Activated CD4-positive, alpha-beta T cell treated with anti-CD3 and anti-CD28 coated beads, Interleukin-2, Interleukin-6, amounts not matched to agents 100 ng/mL and 50 ng/mL, durations not matched to agents 16 hours and 8 hours (primary cell): ENCODE data around the gene DNAJC8.

Experiments used
- DNase-seq: peaks from one replicate; pipeline ENCODE4 v3.0.0-alpha.2; 2020

The DNAJC8 gene

DNA sequence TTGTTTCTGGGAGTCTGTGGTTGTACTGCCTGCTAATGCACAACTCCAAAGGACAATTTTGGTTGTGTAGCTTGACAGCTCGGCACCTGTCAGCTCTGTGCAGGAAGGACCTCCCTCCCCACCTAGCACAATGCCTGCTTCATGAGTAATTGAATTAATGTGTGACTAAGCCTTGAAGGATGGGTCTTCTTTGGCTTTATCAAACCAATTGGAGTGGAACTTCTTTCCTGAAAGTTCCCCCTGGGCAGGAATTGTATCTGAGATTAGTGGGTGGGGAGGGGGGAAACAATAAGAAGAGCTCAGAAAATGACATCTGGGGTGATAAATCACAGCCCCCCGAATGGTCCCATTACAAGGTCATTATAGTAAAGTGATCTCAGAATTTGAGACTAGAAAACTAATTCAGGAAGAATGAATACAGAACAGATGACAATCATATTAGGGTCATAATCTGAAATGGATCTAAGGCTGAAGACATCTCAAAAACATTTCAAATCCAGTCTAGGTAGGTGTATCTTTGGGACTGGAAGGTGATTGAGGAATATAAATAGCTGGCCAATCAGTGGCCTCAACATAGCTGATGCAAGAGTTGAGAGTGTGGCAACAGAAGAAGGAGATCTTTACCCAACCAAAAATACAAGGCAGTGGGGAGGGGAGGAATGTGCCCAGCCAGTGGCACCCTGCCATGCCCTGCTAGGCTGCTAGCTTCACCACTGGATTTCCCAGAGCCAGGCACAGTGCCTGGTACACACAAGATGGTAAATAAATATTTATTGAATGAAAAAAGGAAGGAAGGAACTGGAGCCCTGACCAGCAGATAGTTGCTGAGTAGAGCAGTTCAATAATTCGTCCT, 16.4 kb upstream of the DNAJC8 start:
- DNase-seq: peak; percentile 65

DNA sequence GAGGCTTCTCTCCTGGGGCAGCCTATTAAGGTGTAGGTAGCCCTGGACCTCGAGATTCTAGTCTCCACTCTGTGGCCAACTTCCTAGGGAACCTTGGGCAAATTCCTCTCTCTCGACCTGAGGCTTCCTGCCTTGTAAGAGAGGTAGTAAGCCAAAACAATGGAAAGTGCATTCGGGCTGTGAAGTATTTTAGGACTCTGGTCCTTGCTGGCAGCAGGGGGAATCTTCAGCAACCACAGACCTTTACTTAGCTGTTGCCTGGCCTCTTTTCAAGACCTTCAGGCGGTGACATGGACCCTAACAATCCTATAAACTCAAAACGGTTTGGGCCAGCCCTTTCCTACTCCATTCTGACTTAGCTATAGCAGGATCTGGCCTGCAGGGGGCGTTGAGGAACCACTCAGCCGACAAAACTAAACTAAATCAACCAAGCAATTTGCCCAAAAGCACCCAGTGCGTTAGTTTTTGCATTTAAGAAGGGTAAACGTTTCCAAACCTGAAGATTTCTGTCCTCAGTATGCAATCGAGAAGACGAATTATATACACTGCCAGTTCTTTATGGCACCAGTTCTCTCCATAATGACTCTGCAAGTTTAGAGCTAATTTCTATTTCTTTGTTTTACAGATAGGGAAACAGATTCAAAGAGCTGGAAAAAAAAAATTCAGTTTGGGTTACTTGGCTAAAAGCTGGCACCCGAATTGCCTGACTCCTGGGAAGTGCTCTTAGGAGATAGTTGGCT, 15.6 kb upstream of the DNAJC8 start:
- peak; percentile 90 for DNase-seq

GRCh38 chr1:28247612-28248272, 14.9 kb upstream of the DNAJC8 start:
- DNase-seq: no peak

GRCh38 chr1:28246427-28246832, 13.6 kb upstream of the DNAJC8 start:
- DNase-seq: peak; percentile 82

DNA sequence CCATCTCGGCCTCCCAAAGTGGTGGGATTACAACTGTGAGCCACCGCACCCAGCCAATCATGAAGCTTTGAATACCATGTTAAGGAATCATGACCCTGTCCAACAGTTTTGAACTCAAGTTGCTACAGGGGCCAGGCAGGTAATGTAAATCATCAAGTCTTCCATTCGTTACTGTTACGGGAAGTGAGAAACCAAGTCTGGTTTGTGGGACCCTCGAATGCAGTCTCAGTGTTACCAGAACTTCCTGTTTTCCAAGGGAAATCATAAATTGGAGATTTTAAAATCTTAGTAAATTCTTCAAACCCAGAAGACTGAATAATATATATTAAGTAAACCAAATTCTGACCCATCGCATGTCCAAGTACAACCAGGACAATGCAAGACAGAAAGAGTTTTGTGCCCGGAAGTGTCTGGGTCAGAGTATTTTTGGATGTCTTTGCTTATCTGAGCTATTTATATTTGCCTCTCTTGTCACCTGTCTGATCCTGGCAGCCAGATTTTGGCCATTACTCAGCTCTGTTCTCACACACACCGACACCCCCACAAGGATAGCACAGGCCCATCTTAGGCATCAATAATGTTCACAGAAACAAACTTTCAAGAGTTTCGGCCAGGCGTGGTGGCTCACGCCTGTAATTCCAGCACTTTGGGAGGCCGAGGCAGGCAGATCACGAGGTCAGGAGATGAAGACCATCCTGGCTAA, 11.9 kb upstream of the DNAJC8 start:
- DNase-seq: no peak

DNA sequence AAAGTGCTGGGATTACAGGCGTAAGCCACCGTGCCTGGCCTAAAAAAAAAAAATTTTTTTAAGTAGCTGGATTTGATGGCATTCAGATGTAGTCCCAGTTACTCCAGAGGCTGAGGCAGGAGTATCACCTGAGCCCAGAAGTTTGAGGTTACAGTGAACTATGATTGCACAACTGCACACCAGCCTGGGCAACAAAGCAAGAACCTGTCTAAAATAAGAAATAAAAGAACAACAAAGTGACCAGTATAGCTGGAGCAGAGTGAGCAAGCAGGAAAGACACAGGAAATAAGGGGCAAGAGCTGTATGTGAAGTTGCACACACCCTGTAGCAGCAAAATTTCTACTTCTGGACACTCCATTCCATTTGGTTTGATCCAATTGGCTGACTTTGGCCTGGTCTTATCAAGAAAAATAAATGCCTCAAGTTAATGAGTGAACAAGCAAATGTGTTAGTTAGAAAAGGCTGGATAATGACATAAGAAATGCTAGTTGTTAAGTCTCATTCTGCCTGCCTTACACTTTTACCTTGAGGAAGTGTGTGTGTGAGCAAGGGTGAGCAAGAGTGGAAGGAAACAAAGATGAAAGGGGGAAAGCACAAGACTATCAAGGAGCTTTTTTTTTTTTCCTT, 11.0 kb upstream of the DNAJC8 start:
- DNase-seq: no peak

DNA sequence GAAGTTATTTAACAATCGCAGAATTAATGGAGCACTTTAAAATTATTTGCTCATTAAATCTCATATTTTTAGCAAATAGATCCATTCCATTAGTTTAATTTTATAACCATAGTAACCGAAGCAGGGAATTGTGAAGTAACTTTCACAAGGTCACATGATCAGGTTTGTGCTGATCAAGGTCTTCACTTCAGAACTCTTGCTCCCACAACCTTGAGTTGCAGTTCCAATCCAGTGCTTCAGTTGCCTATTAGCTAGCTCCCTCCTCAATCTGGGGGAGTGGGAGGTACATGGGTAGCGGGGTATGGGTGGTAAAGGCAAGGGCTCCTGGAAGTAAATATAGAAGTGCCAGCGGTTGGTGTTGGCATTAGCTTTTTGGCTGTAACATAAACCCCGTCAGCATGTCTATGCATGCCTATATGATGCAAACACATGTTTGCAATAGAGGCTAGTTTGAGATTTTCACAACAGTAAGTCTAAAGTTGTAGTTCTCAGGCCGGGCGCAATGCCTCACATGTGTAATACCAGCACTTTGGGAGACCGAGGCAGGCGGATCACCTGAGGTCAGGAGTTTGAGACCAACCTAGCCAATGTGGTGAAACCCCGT, 8.9 kb upstream of the DNAJC8 start:
- DNase-seq: no peak

DNA sequence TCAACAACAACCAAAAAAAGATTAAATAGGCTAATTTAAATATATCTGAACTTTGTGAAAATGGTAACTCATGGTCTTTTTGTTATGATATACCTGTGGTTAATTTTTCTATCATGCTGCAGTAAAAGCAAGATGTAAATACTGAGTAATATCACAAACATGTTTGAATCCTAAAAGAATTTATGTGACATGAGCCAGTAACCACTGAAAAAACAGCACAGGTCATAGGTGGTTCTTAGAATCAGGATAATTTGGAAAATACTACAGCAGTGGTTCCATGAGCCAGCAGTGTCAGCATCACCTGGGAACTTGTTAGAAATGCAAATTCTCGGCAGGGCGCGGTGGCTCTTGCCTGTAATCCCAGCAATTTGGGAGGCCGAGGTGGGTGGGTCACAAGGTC, 7.2 kb upstream of the DNAJC8 start:
- DNase-seq: no peak

GRCh38 chr1:28239004-28239403, 6.2 kb upstream of the DNAJC8 start:
- no peak for DNase-seq

DNA sequence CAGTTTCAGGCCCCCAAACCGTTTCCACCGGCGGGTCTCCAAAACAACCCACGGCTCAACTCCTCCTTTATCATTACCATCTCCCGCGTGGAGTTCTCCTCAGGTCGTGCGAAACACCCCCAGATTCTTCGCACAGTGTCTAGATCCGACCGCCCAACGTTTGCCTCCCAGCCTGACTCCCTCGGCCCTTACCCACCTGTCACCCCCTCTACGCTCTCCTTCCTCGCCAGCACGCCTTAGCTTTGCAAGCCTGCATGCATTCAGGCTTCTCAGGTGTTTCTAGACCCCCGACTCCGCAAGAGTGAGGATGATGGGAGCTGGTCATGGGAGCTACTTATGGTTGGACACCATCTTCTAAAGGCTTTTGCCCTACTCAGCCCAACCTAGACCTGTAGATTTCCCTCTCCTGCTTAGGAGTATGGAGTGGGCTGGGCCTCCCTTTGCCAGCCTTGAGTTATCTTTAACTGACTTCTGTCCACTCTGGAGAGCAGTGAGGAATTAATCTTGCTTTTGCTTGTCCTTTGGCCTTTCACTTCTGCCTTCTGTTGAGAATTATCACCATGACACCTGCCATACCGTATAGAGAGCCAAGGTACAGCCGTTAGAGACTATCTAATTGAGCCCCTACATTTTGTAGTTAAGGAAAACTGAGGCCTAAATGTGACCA, 4.0 kb upstream of the DNAJC8 start:
- no peak for DNase-seq

DNA sequence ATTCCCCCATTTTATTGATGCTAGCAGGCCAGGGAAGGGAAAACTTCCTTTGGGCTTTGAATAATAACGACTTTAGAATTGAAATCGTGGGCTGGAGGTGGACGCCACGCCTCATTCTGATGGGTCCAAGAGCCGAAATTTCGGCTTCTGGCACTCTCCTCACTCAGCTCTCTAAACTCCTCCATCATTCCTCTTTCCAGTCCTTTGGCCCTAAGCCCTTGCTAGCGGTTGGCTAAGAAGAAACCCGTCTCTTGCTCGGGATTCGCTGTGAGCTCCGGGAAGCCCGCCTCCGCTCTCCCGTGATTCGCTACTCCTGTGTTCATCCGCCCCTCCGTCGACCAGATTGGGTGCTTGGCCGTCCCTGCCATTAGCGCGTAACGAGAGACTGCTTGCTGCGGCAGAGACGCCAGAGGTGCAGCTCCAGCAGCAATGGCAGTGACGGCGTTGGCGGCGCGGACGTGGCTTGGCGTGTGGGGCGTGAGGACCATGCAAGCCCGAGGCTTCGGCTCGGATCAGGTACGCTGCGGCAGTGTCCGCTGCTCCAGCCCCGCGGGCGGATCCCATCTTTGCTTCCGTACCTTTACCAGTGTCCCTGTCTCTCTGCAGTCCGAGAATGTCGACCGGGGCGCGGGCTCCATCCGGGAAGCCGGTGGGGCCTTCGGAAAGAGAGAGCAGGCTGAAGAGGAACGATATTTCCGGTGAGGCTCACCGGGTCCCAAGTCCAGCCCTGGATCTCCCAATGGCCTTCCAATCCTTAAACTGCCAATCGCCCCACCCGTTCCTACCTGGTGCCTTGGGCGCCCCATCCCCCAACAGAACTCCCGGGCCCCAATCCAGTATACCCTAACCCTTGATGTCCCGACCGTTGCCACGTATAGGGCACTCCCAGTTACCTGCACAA, 3.2 kb upstream of the DNAJC8 start, which contains the start of gene ATP5IF1:
TSS of gene ATP5IF1 (plus strand) at position 370 of the 901 bp plus-strand sequence. CDS start at position 430, 60 bp downstream.
- peak; percentile 98 for DNase-seq

DNA sequence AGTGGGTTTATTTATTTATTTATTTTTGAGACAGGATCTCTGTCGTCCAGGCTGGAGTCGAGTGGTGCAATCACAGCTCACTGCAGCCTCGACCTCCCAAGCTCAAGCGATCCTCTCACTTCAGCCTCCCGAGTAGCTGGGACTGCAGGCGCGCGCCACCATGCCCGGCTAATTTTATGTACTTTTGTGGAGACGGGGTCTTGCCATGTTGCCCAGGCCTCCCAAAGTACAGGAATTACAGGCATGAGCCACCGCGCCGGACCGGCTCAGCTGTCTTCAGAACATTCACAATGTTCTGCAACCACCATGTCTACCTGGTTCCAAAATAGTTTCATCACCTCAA, 406 bp upstream of the DNAJC8 start:
- DNase-seq: no peak

- no peak for DNase-seq
These were observed 2.8 kb downstream of the DNAJC8 start for GRCh38 chr1:28229996-28230395.

- DNase-seq: no peak
These were observed 3.7 kb downstream of the DNAJC8 start for GRCh38 chr1:28229089-28229488.

GRCh38 chr1:28213315-28213714, 19.5 kb downstream of the DNAJC8 start:
- no peak for DNase-seq

GRCh38 chr1:28209700-28210099, 23.1 kb downstream of the DNAJC8 start:
- DNase-seq: no peak

DNA sequence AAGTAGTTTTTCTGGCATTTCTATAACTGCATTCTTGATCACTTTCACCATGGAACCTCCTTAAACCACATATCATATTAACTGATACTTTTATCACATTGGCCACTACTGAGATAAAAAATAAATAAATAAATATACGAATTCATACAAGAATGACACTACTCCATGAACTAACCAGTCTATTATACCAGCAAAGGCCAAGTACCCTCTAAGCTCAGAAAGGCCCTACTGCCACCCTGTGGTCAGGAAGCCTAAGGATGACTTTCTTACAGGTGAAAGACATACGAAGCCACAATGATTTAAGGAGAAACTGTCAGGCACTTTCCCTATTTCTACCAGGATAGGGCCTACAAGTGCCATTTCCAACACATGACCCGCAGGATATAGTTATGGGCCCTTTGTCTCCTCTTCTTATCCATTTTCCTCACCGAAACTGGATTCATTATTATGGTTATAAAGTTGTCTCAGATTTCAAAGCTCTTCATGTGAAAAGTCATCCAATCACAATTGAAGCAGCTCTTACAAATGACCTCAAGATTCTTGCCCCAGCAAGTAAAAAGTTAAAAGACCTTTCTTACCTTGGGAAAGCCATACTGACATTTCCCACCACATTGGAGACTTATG, 23.9 kb downstream of the DNAJC8 start:
- peak; percentile 69 for DNase-seq

- DNase-seq: no peak
These were observed 27.6 kb downstream of the DNAJC8 start for GRCh38 chr1:28205243-28205642.

GRCh38 chr1:28200234-28200873, 32.5 kb downstream of the DNAJC8 start:
- peak; percentile 7 for DNase-seq
